Measurements from ENCODE around the gene GLT1D1. TPM values are rescaled to one million over a fixed set of nuclear protein-coding genes. Genes with fewer than 3 reads are reported as not detected.

The GLT1D1 gene
- total and polyA plus RNA-seq, 2 donors (not counting 3 experiments of a cell fraction or from before 2014, with no cell fraction given): not detected

GRCh38 chr12:128830505-128830893 is 22.8 kb upstream of the GLT1D1 start:
- Histone ChIP-seq H3K27ac (ENCODE audit: insufficient read depth, low read depth, low read length) (no peak overlapping the region), H3K4me2 (ENCODE audit: insufficient read depth, low read length) (no peak overlapping the region), H4K20me1 (replicated peaks; ENCODE audit: control insufficient read depth, extremely low read depth, insufficient read depth, low read length) (no peaks in the 10 kb centered on the region), H3K9ac (replicated peaks; ENCODE audit: extremely low read depth, insufficient read depth, low read length) (no peak overlapping the region), H3K79me2 (ENCODE audit: control insufficient read depth, insufficient read depth, low read length) (no peaks in the 10 kb centered on the region), H3K9me3 (replicated peaks; ENCODE audit: control insufficient read depth, insufficient read depth, low read length) (no peaks in the 10 kb centered on the region), H2AFZ (ENCODE audit: low read depth, low read length) (no peak overlapping the region), H3K4me3 (replicated peaks in 1 of 3; ENCODE audit: insufficient read depth in 1 of 3, low read depth in 1 of 3, low read length in 3 of 3) (no peak overlapping the region), H3K36me3 (ENCODE audit: control insufficient read depth in 2 of 2, extremely low read depth in 1 of 2, insufficient read depth in 2 of 2, low read length in 2 of 2) (no peaks in the 10 kb centered on the region), H3K27me3 (ENCODE audit: control insufficient read depth in 2 of 2, insufficient read depth in 2 of 2, low read length in 2 of 2) (no peaks in the 10 kb centered on the region), H3K9me1 (replicated peaks; ENCODE audit: control insufficient read depth, extremely low read depth, insufficient read depth, low read length) (no peaks in the 10 kb centered on the region), H3K4me1 (ENCODE audit: control insufficient read depth, extremely low read depth, insufficient read depth, low read length) (no peaks in the 10 kb centered on the region)
- intact Hi-C loops (cut with micrococcal nuclease) (no loop called here), dilution Hi-C loops (cut with MboI; ENCODE audit: extremely low pct_ligation_motif_present, low sequenced_read_pairs) (no loop called here)
- POLR2A ChIA-PET: no interaction called here
- FAIRE-seq: no peak
- BruUV-seq (replicated peaks): no TSS peak
- DNase-seq (ENCODE audit: low read depth, low spot score): no peak
- CTCF ChIA-PET: no interaction called here
- TF ChIP-seq MYC (IDR thresholded peaks at IDR 0.05; ENCODE audit: low read depth, low read length) (no peak), GATA2 (IDR thresholded peaks at IDR 0.05; ENCODE audit: insufficient read depth, insufficient read length, low read depth, low read length) (no peak), FOS (IDR thresholded peaks at IDR 0.05; ENCODE audit: borderline replicate concordance, insufficient read depth, low read length) (no peak), POLR2AphosphoS5 (IDR thresholded peaks at IDR 0.05; ENCODE audit: insufficient read depth, low read depth, low read length) (no peak), JUN (IDR thresholded peaks at IDR 0.05; ENCODE audit: borderline replicate concordance, insufficient read depth, insufficient read length, low read depth) (no peak), POLR2A (IDR thresholded peaks at IDR 0.05; ENCODE audit: low read depth, low read length) (no peak), EZH2 (IDR thresholded peaks at IDR 0.05; ENCODE audit: borderline replicate concordance, low read depth, low read length, severe bottlenecking) (no peak)
- TF ChIP-seq, protein P1, sequence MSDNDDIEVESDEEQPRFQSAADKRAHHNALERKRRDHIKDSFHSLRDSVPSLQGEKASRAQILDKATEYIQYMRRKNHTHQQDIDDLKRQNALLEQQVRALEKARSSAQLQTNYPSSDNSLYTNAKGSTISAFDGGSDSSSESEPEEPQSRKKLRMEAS (IDR thresholded peaks at IDR 0.05; ENCODE audit: insufficient read depth, insufficient read length): no peak
- TF ChIP-seq, protein P2, sequence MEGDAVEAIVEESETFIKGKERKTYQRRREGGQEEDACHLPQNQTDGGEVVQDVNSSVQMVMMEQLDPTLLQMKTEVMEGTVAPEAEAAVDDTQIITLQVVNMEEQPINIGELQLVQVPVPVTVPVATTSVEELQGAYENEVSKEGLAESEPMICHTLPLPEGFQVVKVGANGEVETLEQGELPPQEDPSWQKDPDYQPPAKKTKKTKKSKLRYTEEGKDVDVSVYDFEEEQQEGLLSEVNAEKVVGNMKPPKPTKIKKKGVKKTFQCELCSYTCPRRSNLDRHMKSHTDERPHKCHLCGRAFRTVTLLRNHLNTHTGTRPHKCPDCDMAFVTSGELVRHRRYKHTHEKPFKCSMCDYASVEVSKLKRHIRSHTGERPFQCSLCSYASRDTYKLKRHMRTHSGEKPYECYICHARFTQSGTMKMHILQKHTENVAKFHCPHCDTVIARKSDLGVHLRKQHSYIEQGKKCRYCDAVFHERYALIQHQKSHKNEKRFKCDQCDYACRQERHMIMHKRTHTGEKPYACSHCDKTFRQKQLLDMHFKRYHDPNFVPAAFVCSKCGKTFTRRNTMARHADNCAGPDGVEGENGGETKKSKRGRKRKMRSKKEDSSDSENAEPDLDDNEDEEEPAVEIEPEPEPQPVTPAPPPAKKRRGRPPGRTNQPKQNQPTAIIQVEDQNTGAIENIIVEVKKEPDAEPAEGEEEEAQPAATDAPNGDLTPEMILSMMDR (IDR thresholded peaks at IDR 0.05; ENCODE audit: extremely low read depth in 1 of 2, insufficient read depth in 1 of 2, low read depth in 1 of 2, low read length in 2 of 2): no peak

All from endothelial cell of umbilical vein (primary cell).